Esophagus muscularis mucosa (tissue), 4 donors: ENCODE measurements around the gene ZFAND2A. TPM values are rescaled to one million over a fixed set of nuclear protein-coding genes. Genes with fewer than 3 reads are reported as not detected.

ENCODE experiments used
- DNase-seq: peaks from one replicate; pipeline ENCODE4 v3.0.0-alpha.2; 2017; ENCODE audit errors: extremely low spot score
- H3K27ac ChIP-seq, 4 donors: fragments of 200-600 bp; sonication (generic); replicated peaks in 1 of 4; 1 replicate in 3 of 4; 2 replicates in 1 of 4; pipeline ENCODE4 v1.5.1; 2016 to 2019; ENCODE audit warnings: mild to moderate bottlenecking in 1 of 4
- H3K27me3 ChIP-seq, 4 donors: fragments of 200-600 bp; sonication (generic); one replicate each; pipeline versions ENCODE4 v1.5.1 to v1.6.0; 2016 to 2019
- H3K36me3 ChIP-seq, 4 donors: fragments of 200-600 bp; sonication (generic); one replicate each; pipeline ENCODE4 v1.5.1; 2016 to 2019
- H3K4me1 ChIP-seq, 4 donors: fragments of 200-600 bp; sonication (generic); one replicate each; pipeline ENCODE4 v1.5.1; 2016 to 2019
- H3K4me3 ChIP-seq, 4 donors: fragments of 200-600 bp; sonication (generic); 1 replicate in 2 of 4; 2 replicates in 2 of 4; pipeline ENCODE4 v1.5.1; 2016 to 2019; ENCODE audit warnings: mild to moderate bottlenecking in 4 of 4, moderate library complexity in 1 of 4
- H3K9me3 ChIP-seq, 4 donors: fragments of 200-600 bp; sonication (generic); 1 replicate in 3 of 4; 2 replicates in 1 of 4; pipeline ENCODE4 v1.5.1; 2016 to 2019
- CTCF ChIP-seq, 3 experiments: fragments of 200-600 bp in 2 of 3; fragments of 450-650 bp in 1 of 3; sonication (generic) in 2 of 3; IDR thresholded peaks; one replicate each; pipeline ENCODE4 v1.5.1; 2017 to 2019; ENCODE audit warnings: antibody characterized with exemption in 3 of 3, mild to moderate bottlenecking in 2 of 3, moderate library complexity in 1 of 3
- EP300 ChIP-seq: sonication (generic); formaldehyde crosslinking; IDR thresholded peaks from one replicate; pipeline ENCODE4 v1.6.1; 2017; ENCODE audit warnings: antibody characterized with exemption
- POLR2A ChIP-seq: fragments of 450-650 bp; IDR thresholded peaks from one replicate; pipeline ENCODE4 v1.6.1; 2017; ENCODE audit warnings: antibody characterized with exemption, moderate library complexity, mild to moderate bottlenecking, low read depth
- POLR2AphosphoS5 ChIP-seq, 2 donors: sonication (generic); formaldehyde crosslinking; IDR thresholded peaks; one replicate each; pipeline ENCODE4 v1.6.1; 2017; ENCODE audit warnings: antibody characterized with exemption in 2 of 2
- WGBS: methylation state at CpG from one replicate; pipeline ENCODE4 v1.1.5; 2018; 5-methylcytosine and 5-hydroxymethylcytosine counted together
- intact Hi-C: fragments of 100-400 bp; cut with DNase I; formaldehyde crosslinking; loops from one replicate; pipeline ENCODE4 v1.15.1; 2023
- total RNA-seq, 4 donors: library from RNA; depleted of rRNA; stranded (reverse); fragments of >200 nt; gene quantifications; one replicate each; pipeline versions ENCODE4 v1.1.0 to v1.2.1, GENCODE V29; 2016

ZFAND2A gene
- total RNA-seq, 4 donors from 2014 or later, result 24.3 to 27.5 (median 25.5) TPM

- no peaks in the 10 kb centered on the region for H3K27me3 ChIP-seq
- no peak for DNase-seq
- TF ChIP-seq CTCF (IDR thresholded peaks at IDR 0.05), result no peak
- no peak for TF ChIP-seq POLR2A
- no peak for TF ChIP-seq POLR2AphosphoS5 (IDR thresholded peaks at IDR 0.05)
- TF ChIP-seq EP300, result no peak
- no peaks in the 10 kb centered on the region for H3K4me1 ChIP-seq
- intact Hi-C loops, result no loop called here
- H3K36me3 ChIP-seq, result peaks cover 0 to 7% (median 0%) of the 10 kb centered on the region in 4 donors
- H3K27ac ChIP-seq, result no peak overlapping the region
- H3K9me3 ChIP-seq, result no peaks in the 10 kb centered on the region
- 95% methylated on average over 28 of the region's 28 CpGs for WGBS
- no peak overlapping the region for H3K4me3 ChIP-seq
These were observed 49.6 kb downstream of the ZFAND2A start for GRCh38 chr7:1110358-1110757.

- Histone ChIP-seq H3K27ac (no peak overlapping the region), H3K36me3 (peaks cover 0 to 7% (median 0%) of the 10 kb centered on the region in 4 donors), H3K9me3 (no peaks in the 10 kb centered on the region), H3K4me1 (no peaks in the 10 kb centered on the region), H3K4me3 (no peak overlapping the region), H3K27me3 (no peaks in the 10 kb centered on the region)
- intact Hi-C loops, result no loop called here
- DNase-seq, result no peak
- 95% methylated on average over 38 of the region's 55 CpGs for WGBS
- no peak for TF ChIP-seq EP300
- TF ChIP-seq CTCF (IDR thresholded peaks at IDR 0.05), result no peak
- TF ChIP-seq POLR2A, result no peak
- no peak for TF ChIP-seq POLR2AphosphoS5 (IDR thresholded peaks at IDR 0.05)
These were observed 50.2 kb downstream of the ZFAND2A start for GRCh38 chr7:1109581-1110310.

GRCh38 chr7:1108264-1108920 lies 51.6 kb downstream of the ZFAND2A start:
- no peaks in the 10 kb centered on the region for H3K9me3 ChIP-seq
- TF ChIP-seq POLR2A (no peak), POLR2AphosphoS5 (IDR thresholded peaks at IDR 0.05) (no peak), CTCF (IDR thresholded peaks at IDR 0.05) (no peak), EP300 (no peak)
- H3K27ac ChIP-seq, result no peak overlapping the region
- intact Hi-C loops, result no loop called here
- no peak overlapping the region for H3K4me3 ChIP-seq
- no peaks in the 10 kb centered on the region for H3K4me1 ChIP-seq
- no peak for DNase-seq
- H3K27me3 ChIP-seq, result no peaks in the 10 kb centered on the region
- H3K36me3 ChIP-seq, result peaks cover 0 to 7% (median 0%) of the 10 kb centered on the region in 4 donors
- WGBS, result 83% methylated on average over 27 of the region's 30 CpGs

- Histone ChIP-seq H3K9me3 (no peaks in the 10 kb centered on the region), H3K4me1 (no peaks in the 10 kb centered on the region), H3K27ac (no peak overlapping the region), H3K4me3 (no peak overlapping the region), H3K36me3 (no peaks in the 10 kb centered on the region), H3K27me3 (no peaks in the 10 kb centered on the region)
- 79% methylated on average over 20 of the region's 20 CpGs for WGBS
- TF ChIP-seq POLR2A, result no peak
- no peak for TF ChIP-seq EP300
- no peak for TF ChIP-seq CTCF (IDR thresholded peaks at IDR 0.05)
- no peak for TF ChIP-seq POLR2AphosphoS5 (IDR thresholded peaks at IDR 0.05)
- intact Hi-C loops, result no loop called here
- DNase-seq, result no peak
These were observed 53.1 kb downstream of the ZFAND2A start for GRCh38 chr7:1106793-1107421.
